Ovary (tissue), 9 donors: ENCODE measurements around the gene PAPSS1. TPM values are rescaled to one million over a fixed set of nuclear protein-coding genes. Genes with fewer than 3 reads are reported as not detected.

Source experiments
- DNase-seq, 5 donors: peaks; one replicate each; pipeline ENCODE4 v3.0.0-alpha.2; 2019 to 2020
- H3K27ac ChIP-seq, 2 donors: fragments of 200-600 bp; one replicate each; pipeline versions ENCODE4 v1.5.1 to v1.8.0; 2019 to 2022
- H3K27me3 ChIP-seq: fragments of 200-600 bp; one replicate; pipeline ENCODE4 v1.8.0; 2022
- H3K36me3 ChIP-seq: fragments of 200-600 bp; sonication (generic); one replicate; pipeline ENCODE4 v1.5.1; 2019
- H3K4me1 ChIP-seq: one replicate; pipeline ENCODE4 v1.8.1; 2013; ENCODE audit warnings: mild to moderate bottlenecking, moderate library complexity; ENCODE audit not compliant: insufficient read depth
- H3K4me3 ChIP-seq: fragments of 200-600 bp; sonication (generic); one replicate; pipeline ENCODE4 v1.5.1; 2017
- H3K9me3 ChIP-seq, 2 donors: fragments of 200-600 bp in 1 of 2; sonication (generic) in 1 of 2; one replicate each; pipeline versions ENCODE4 v1.5.1 to v1.8.1; 2013 to 2019; ENCODE audit warnings: mild to moderate bottlenecking in 1 of 2, moderate library complexity in 1 of 2
- EP300 ChIP-seq: sonication (generic); formaldehyde crosslinking; IDR thresholded peaks from one replicate; pipeline ENCODE4 v1.6.1; 2017; ENCODE audit warnings: antibody characterized with exemption
- POLR2A ChIP-seq: fragments of 450-650 bp; IDR thresholded peaks from one replicate; pipeline ENCODE4 v1.6.1; 2017; ENCODE audit warnings: antibody characterized with exemption, mild to moderate bottlenecking, moderate library complexity
- WGBS, 3 donors: extraction: QIAGEN DNeasy Blood & Tissue Kit in 1 of 3; methylation state at CpG; one replicate each; pipeline versions ENCODE4 v1.1.5 to v1.1.7; 2013 to 2017; 5-methylcytosine and 5-hydroxymethylcytosine counted together
- intact Hi-C, 4 donors: fragments of 100-400 bp; cut with DNase I; formaldehyde crosslinking; loops; one replicate each; pipeline versions ENCODE4 v1.11.0 to v1.15.1; 2022 to 2023
- polyA plus RNA-seq, 2 donors: library from polyadenylated mRNA; stranded (reverse); fragments of 200-250 nt in 1 of 2; fragments of 350-450 nt in 1 of 2; fragmentation: Illumina TruSeq in 1 of 2; extraction: RNeasy Lipid Tissue Mini Kit (QIAGEN cat#74804) in 1 of 2; gene quantifications; one replicate each; pipeline ENCODE4 v1.2.3, GENCODE V29; 2013 to 2014
- total RNA-seq, 7 donors: library from RNA; depleted of rRNA in 2 of 7; stranded (reverse); fragments of >200 nt in 2 of 7; fragmentation: NEBNext Ultra II Directional in 3 of 7; extraction: Animal tissue kit (Norgen Biotek cat#: 25700) in 3 of 7; gene quantifications; one replicate each; pipeline versions ENCODE4 v1.1.0 to v1.2.4, GENCODE V29; 2016 to 2023
- TF ChIP-seq, protein P1 (sequence below), 3 donors: fragments of 450-650 bp in 2 of 3; fragments of 200-600 bp in 1 of 3; IDR thresholded peaks; one replicate each; pipeline versions ENCODE4 v1.5.1 to v1.8.0; 2016 to 2022; ENCODE audit warnings: antibody characterized with exemption in 3 of 3, mild to moderate bottlenecking in 1 of 3
- donor health status: DM: no; HTN: no; CAD: no; lungs with moderate emphysema.
- donor health status: DM: no; HTN: no; CAD: no.
- donor health status: Bipolar disorder and iron deficiency.
- donor health status: DM: yes; HTN: yes; CAD: no.
- donor health status: DM: no; HTN: no; CAD: no.
- donor health status: DM: yes; HTN: yes; CAD: no.

PAPSS1 gene
- total and polyA plus RNA-seq, 9 donors = 19.8 to 50.3 (median 28.0) TPM

- no peaks in the 10 kb centered on the region for H3K36me3 ChIP-seq
- no peaks in the 10 kb centered on the region for H3K4me1 ChIP-seq
- TF ChIP-seq EP300 (no peak), POLR2A (no peak)
- TF ChIP-seq, protein P1, sequence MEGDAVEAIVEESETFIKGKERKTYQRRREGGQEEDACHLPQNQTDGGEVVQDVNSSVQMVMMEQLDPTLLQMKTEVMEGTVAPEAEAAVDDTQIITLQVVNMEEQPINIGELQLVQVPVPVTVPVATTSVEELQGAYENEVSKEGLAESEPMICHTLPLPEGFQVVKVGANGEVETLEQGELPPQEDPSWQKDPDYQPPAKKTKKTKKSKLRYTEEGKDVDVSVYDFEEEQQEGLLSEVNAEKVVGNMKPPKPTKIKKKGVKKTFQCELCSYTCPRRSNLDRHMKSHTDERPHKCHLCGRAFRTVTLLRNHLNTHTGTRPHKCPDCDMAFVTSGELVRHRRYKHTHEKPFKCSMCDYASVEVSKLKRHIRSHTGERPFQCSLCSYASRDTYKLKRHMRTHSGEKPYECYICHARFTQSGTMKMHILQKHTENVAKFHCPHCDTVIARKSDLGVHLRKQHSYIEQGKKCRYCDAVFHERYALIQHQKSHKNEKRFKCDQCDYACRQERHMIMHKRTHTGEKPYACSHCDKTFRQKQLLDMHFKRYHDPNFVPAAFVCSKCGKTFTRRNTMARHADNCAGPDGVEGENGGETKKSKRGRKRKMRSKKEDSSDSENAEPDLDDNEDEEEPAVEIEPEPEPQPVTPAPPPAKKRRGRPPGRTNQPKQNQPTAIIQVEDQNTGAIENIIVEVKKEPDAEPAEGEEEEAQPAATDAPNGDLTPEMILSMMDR (IDR thresholded peaks at IDR 0.05) = no peak
- 91% methylated on average over 13 of the region's 13 CpGs for WGBS, 3 donors
- DNase-seq = no peak
- intact Hi-C loops = no loop called here
- H3K9me3 ChIP-seq = no peaks in the 10 kb centered on the region
- no peak overlapping the region for H3K27ac ChIP-seq
- no peaks in the 10 kb centered on the region for H3K27me3 ChIP-seq
- H3K4me3 ChIP-seq = no peak overlapping the region
These were observed 140.9 kb downstream of the PAPSS1 start for GRCh38 chr4:107579099-107579498.

DNA sequence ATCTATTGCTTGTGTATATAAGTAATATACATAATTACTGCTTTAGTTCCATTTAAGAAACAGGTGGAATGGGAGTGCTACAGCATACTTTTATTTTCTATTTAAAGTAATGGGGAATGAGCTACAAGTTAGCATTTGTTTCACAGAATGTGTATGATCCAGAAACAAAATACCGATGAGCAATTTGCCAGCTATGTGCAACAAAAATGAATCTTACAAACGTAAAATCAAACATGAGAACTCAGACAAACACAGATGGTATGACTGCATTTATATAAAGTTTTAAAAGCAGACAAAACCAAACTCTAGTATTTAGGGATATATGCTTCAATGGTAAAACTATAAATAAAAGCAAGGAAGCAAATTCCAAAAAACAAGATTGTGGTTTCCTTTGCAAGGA, 141.7 kb downstream of the PAPSS1 start:
- WGBS, 3 donors = 69 to 80% (median 72%) methylated on average over 2 of the region's 2 CpGs

GRCh38 chr4:107577743-107578142, 142.3 kb downstream of the PAPSS1 start:
- TF ChIP-seq, protein P1 (IDR thresholded peaks at IDR 0.05) = no peak
- TF ChIP-seq EP300 (no peak), POLR2A (no peak)
- WGBS, 3 donors = 65 to 77% (median 74%) methylated on average over 3 of the region's 3 CpGs
- DNase-seq = no peak
- H3K4me3 ChIP-seq = no peak overlapping the region
- no peaks in the 10 kb centered on the region for H3K27me3 ChIP-seq
- no peaks in the 10 kb centered on the region for H3K9me3 ChIP-seq
- H3K36me3 ChIP-seq = no peaks in the 10 kb centered on the region
- intact Hi-C loops = no loop called here
- no peaks in the 10 kb centered on the region for H3K4me1 ChIP-seq
- no peak overlapping the region for H3K27ac ChIP-seq

More for the DNA sequence above, 141.7 kb downstream of the PAPSS1 start:
- intact Hi-C loops = no loop called here
- Histone ChIP-seq H3K4me3 (no peak overlapping the region), H3K27me3 (no peaks in the 10 kb centered on the region), H3K27ac (no peak overlapping the region), H3K36me3 (no peaks in the 10 kb centered on the region), H3K9me3 (no peaks in the 10 kb centered on the region), H3K4me1 (no peaks in the 10 kb centered on the region)
- no peak for TF ChIP-seq EP300
- no peak for TF ChIP-seq POLR2A
- TF ChIP-seq, protein P1 (IDR thresholded peaks at IDR 0.05) = no peak
- no peak for DNase-seq

DNA sequence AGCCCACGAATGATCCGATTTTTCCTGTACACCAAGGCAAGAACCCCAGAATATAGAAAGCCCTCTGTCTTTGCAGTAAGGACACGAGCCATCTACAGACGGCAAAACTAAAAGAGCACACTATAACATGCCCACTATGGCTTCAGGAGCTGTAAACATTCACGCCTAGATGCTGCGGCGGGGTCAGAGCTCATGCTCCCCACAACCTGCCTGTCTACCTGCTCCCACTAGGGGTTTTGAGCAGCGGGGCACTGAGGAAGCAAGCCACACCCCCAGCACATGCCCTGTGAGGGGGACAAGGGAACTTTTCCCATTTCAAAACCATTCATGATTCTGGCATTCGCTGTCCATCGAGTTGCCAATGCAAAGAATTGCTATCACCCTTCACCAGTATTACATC, 144.8 kb downstream of the PAPSS1 start:
- intact Hi-C loops = no loop called here
- no peak overlapping the region for H3K27ac ChIP-seq
- no peaks in the 10 kb centered on the region for H3K36me3 ChIP-seq
- 90 to 93% (median 91%) methylated on average over 10 of the region's 10 CpGs for WGBS, 3 donors
- no peaks in the 10 kb centered on the region for H3K9me3 ChIP-seq
- TF ChIP-seq, protein P1 (IDR thresholded peaks at IDR 0.05) = no peak
- TF ChIP-seq EP300 (no peak), POLR2A (no peak)
- DNase-seq = no peak
- H3K27me3 ChIP-seq = no peaks in the 10 kb centered on the region
- no peaks in the 10 kb centered on the region for H3K4me1 ChIP-seq
- no peak overlapping the region for H3K4me3 ChIP-seq
